Kidney (tissue), 14 donors: Measurements from ENCODE around the gene TSPYL6. TPM values are rescaled to one million over a fixed set of nuclear protein-coding genes. Genes with fewer than 3 reads are reported as not detected.

Experiments used
- DNase-seq, 5 donors: peaks; one replicate each; pipeline ENCODE4 v3.0.0-alpha.2; 2013 to 2020
- FAIRE-seq: peaks from 2 replicates; lab custom pipeline; 2012; peaks lifted over from hg19 to GRCh38; lab: Jason Lieb, UNC
- H3K27ac ChIP-seq, 2 donors: one replicate each; pipeline ENCODE4 v1.7.0; 2013; ENCODE audit warnings: low read depth in 2 of 2, low read length in 2 of 2, inconsistent platforms in 1 of 2
- H3K27me3 ChIP-seq: one replicate; pipeline ENCODE4 v1.7.1; 2013; ENCODE audit warnings: low read length, inconsistent platforms; ENCODE audit not compliant: control insufficient read depth, insufficient read depth
- H3K36me3 ChIP-seq, 3 donors: one replicate each; pipeline versions ENCODE4 v1.7.0 to v1.7.1; 2013; ENCODE audit warnings: low read length in 3 of 3, control low read depth in 1 of 3, inconsistent platforms in 1 of 3; ENCODE audit not compliant: insufficient read depth in 3 of 3, control insufficient read depth in 2 of 3
- H3K4me1 ChIP-seq, 3 donors: one replicate each; pipeline versions ENCODE4 v1.7.0 to v1.7.1; 2013; ENCODE audit warnings: low read length in 3 of 3, inconsistent platforms in 1 of 3, low read depth in 1 of 3; ENCODE audit not compliant: control insufficient read depth in 2 of 3, insufficient read depth in 2 of 3
- H3K4me3 ChIP-seq, 3 donors: one replicate each; pipeline versions ENCODE4 v1.7.0 to v1.8.1; 2013; ENCODE audit warnings: low read length in 3 of 3, control low read depth in 1 of 3, inconsistent platforms in 1 of 3
- H3K9ac ChIP-seq, 3 donors: one replicate each; pipeline versions ENCODE4 v1.7.0 to v1.7.1; 2013; ENCODE audit warnings: low read length in 3 of 3, control low read depth in 1 of 3, inconsistent platforms in 1 of 3
- H3K9me3 ChIP-seq, 3 donors: one replicate each; pipeline versions ENCODE4 v1.7.0 to v1.7.1; 2013; ENCODE audit warnings: low read length in 3 of 3, control low read depth in 1 of 3, inconsistent platforms in 1 of 3; ENCODE audit not compliant: control insufficient read depth in 2 of 3, insufficient read depth in 1 of 3
- CTCF ChIP-seq: IDR thresholded peaks from 3 replicates; pipeline ENCODE4 v1.5.1; 2012; ENCODE audit warnings: mild to moderate bottlenecking, moderate library complexity, borderline replicate concordance; ENCODE audit not compliant: insufficient read depth; ENCODE audit errors: extremely low read depth
- intact Hi-C: fragments of 100-400 bp; cut with DNase I; formaldehyde crosslinking; loops from one replicate; pipeline ENCODE4 v1.11.1; 2022
- polyA plus RNA-seq: library from polyadenylated mRNA; stranded (reverse); fragments of 350-450 nt; fragmentation: Illumina TruSeq; extraction: RNeasy Lipid Tissue Mini Kit (QIAGEN cat#74804); gene quantifications from one replicate; pipeline ENCODE4 v1.2.3, GENCODE V29; 2014; ENCODE audit warnings: low read depth, low replicate concordance; ENCODE audit not compliant: insufficient read depth
- total RNA-seq: library from RNA; stranded (reverse); fragmentation: NEBNext Ultra II Directional; extraction: Animal tissue kit (Norgen Biotek cat#: 25700); gene quantifications from one replicate; pipeline ENCODE4 v1.2.1, GENCODE V29; 2021
- donor health status: control.
- donor health status: control.
- donor health status: control.
- donor health status: control.
- donor health status: control.
- donor health status: DM: yes; HTN: yes; CAD: no.
- donor health status: Normal renal cell carcinoma (clear cell type).

Gene TSPYL6
- total and polyA plus RNA-seq, 2 donors from 2014 or later, result not detected

- no peak overlapping the region for H3K27ac ChIP-seq
- DNase-seq (no peak), FAIRE-seq (no peak)
- no peaks in the 10 kb centered on the region for H3K4me1 ChIP-seq
- intact Hi-C loops, result no loop called here
- no peaks in the 10 kb centered on the region for H3K9me3 ChIP-seq
- no peak for TF ChIP-seq CTCF
- no peaks in the 10 kb centered on the region for H3K36me3 ChIP-seq
- H3K4me3 ChIP-seq, result no peak overlapping the region
- H3K27me3 ChIP-seq, result no peaks in the 10 kb centered on the region
- no peak overlapping the region for H3K9ac ChIP-seq
These were observed 1.8 kb downstream of the TSPYL6 start for GRCh38 chr2:54254180-54254579.

DNA sequence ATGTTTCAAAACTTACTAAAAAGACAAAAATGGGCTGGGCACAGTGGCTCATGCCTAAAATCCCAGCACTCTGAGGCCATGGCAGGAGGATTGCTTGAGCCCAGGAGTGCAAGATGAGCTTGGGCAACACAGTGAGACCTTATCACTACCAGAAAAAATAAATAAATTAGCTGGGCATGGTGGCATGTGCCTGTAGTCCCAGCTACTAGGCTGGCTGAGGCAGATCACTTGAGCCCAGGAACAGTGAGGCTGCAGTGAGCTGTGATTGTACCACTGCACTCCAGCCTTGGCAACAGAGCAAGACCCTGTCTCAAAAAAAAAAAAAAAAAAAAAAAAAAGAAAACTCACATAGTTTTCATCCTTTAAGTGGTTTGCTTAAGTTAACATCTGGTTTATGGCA is 6.4 kb downstream of the TSPYL6 start:
- DNase-seq, result no peak
- Histone ChIP-seq H3K4me1 (no peaks in the 10 kb centered on the region), H3K4me3 (no peak overlapping the region), H3K9ac (no peak overlapping the region), H3K9me3 (no peaks in the 10 kb centered on the region), H3K36me3 (no peaks in the 10 kb centered on the region), H3K27ac (no peak overlapping the region), H3K27me3 (no peaks in the 10 kb centered on the region)
- intact Hi-C loops, result no loop called here
- FAIRE-seq, result no peak
- TF ChIP-seq CTCF, result no peak

DNA sequence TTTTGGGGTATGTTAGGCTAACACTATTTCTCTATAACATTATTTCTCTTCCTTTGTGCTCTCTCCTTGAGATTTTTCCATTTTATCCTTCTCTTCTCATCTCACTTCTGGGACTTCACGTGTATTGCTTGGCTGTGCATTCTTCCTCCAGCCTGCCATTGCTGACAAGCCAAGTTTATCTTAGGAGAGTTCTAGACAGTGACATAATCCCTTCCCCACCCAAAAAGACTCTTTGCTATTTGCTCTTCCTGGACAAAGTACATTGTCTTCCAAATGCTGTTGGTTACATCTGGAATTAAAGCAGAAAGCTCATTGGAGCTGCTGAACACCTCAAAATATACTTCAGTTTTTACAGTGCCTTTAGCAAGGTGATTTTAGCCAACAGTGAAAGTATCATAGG is 8.9 kb downstream of the TSPYL6 start:
- no peak for FAIRE-seq
- Histone ChIP-seq H3K36me3 (no peaks in the 10 kb centered on the region), H3K9me3 (no peaks in the 10 kb centered on the region), H3K4me1 (no peaks in the 10 kb centered on the region), H3K27me3 (no peaks in the 10 kb centered on the region), H3K27ac (no peak overlapping the region), H3K4me3 (no peak overlapping the region), H3K9ac (no peak overlapping the region)
- intact Hi-C loops, result no loop called here
- DNase-seq, result no peak
- no peak for TF ChIP-seq CTCF
